Measurements from ENCODE around the gene ZNF14. TPM values are rescaled to one million over a fixed set of nuclear protein-coding genes. Genes with fewer than 3 reads are reported as not detected.
"Not testable (repeated sequence)": the region's sequence is repeated elsewhere in the genome, so short reads cannot be mapped to it uniquely, and the experiment has no call there.

ZNF14 gene
- total RNA-seq, 4 donors from 2014 or later = 6.9 to 9.4 (median 8.1) TPM

GRCh38 chr19:19774354-19775033, 41.6 kb upstream of the ZNF14 start:
- DNase-seq (ENCODE audit: low spot score in 2 of 2) = no peak
- no peak for TF ChIP-seq CTCF (IDR thresholded peaks at IDR 0.05)
- no peak for TF ChIP-seq POLR2A (IDR thresholded peaks at IDR 0.05)
- H3K4me3 ChIP-seq (ENCODE audit: low read depth, poor library complexity, severe bottlenecking) = no peak overlapping the region
- WGBS, 2 donors = 85 to 90% methylated on average over 14 of the region's 14 CpGs
- intact Hi-C loops (cut with DNase I; ENCODE audit: low total_unique reads) = no loop called here

GRCh38 chr19:19771963-19772362, 39.1 kb upstream of the ZNF14 start:
- H3K4me3 ChIP-seq (ENCODE audit: low read depth, poor library complexity, severe bottlenecking); DNase-seq (ENCODE audit: low spot score in 2 of 2); intact Hi-C loops (cut with DNase I; ENCODE audit: low total_unique reads): not testable (repeated sequence)
- WGBS, 2 donors = 62 to 81% methylated on average over 10 of the region's 10 CpGs

- DNase-seq (ENCODE audit: low spot score in 2 of 2); H3K4me3 ChIP-seq (ENCODE audit: low read depth, poor library complexity, severe bottlenecking); intact Hi-C loops (cut with DNase I; ENCODE audit: low total_unique reads): not testable (repeated sequence)
- 95 to 97% methylated on average over 24 to 28 of the region's 28 CpGs for WGBS, 2 donors
These were observed 37.1 kb upstream of the ZNF14 start for GRCh38 chr19:19769971-19770370.

- 94% methylated on average over 4 of the region's 4 CpGs for WGBS, 2 donors
- TF ChIP-seq POLR2A (IDR thresholded peaks at IDR 0.05) (no peak), CTCF (IDR thresholded peaks at IDR 0.05) (no peak)
- intact Hi-C loops (cut with DNase I; ENCODE audit: low total_unique reads) = no loop called here
These were observed 25.3 kb upstream of the ZNF14 start for GRCh38 chr19:19758164-19758563.

DNA sequence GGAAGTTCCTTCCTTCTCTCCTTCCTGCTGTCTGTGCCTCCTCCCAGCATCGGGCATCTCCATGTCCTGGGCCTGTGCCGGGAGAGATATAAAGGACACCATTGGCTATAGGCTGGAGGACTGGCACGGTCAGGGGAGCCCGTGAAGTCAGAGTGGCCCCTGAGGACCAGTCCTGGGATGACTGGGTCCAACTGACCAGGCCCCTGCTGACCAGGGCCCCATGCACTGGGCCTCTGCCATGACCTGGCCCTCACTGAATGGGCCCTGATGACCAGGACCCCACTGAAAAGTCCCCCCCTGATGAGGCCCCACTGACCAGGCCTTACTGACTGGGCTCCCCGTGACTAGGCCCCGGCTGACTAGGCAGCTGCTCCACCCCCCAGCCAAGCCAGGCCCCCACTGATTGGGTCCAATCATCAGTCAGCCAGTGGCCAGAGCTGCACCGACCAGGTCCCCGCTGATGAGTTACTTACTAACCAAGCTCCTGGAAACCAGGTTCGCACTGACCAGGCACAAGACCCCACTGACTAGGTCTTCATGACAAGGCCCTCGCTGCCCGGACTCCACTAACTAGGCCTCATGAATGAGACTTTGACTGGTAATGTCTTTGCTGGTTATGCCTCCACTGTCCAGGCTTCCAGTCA, 20.0 kb upstream of the ZNF14 start:
- intact Hi-C loops (cut with DNase I; ENCODE audit: low total_unique reads) = no loop called here
- no peak for TF ChIP-seq CTCF (IDR thresholded peaks at IDR 0.05)
- TF ChIP-seq POLR2A (IDR thresholded peaks at IDR 0.05) = no peak
- H3K4me3 ChIP-seq (ENCODE audit: low read depth, poor library complexity, severe bottlenecking) = no peak overlapping the region
- 92 to 96% methylated on average over 9 to 11 of the region's 11 CpGs for WGBS, 2 donors
- DNase-seq (ENCODE audit: low spot score in 2 of 2) = peak in 1 of 2 donors; percentile 63

More at GRCh38 chr19:19758164-19758563, 25.3 kb upstream of the ZNF14 start:
- no peak for DNase-seq (ENCODE audit: low spot score in 2 of 2)
- no peak overlapping the region for H3K4me3 ChIP-seq (ENCODE audit: low read depth, poor library complexity, severe bottlenecking)

GRCh38 chr19:19751846-19752245, 18.9 kb upstream of the ZNF14 start:
- DNase-seq (ENCODE audit: low spot score in 2 of 2) = no peak
- intact Hi-C loops (cut with DNase I; ENCODE audit: low total_unique reads) = no loop called here
- 78 to 89% methylated on average over 11 to 12 of the region's 12 CpGs for WGBS, 2 donors
- TF ChIP-seq POLR2A (IDR thresholded peaks at IDR 0.05) (no peak), CTCF (IDR thresholded peaks at IDR 0.05) (no peak)
- no peak overlapping the region for H3K4me3 ChIP-seq (ENCODE audit: low read depth, poor library complexity, severe bottlenecking)
